Parathyroid adenoma (tissue), 2 donors: Measurements from ENCODE around the gene RAP1A.

Experiments used
- H2AFZ ChIP-seq: fragments of 300-600 bp; sonication (generic); one replicate; pipeline ENCODE4 v1.7.0; 2017; ENCODE audit warnings: antibody characterized with exemption, mild to moderate bottlenecking
- H3K27ac ChIP-seq: fragments of 300-600 bp; sonication (generic); one replicate; pipeline ENCODE4 v1.7.0; 2017
- H3K27me3 ChIP-seq: fragments of 300-600 bp; sonication (generic); one replicate; pipeline ENCODE4 v1.7.0; 2017; ENCODE audit warnings: low read length; ENCODE audit not compliant: control insufficient read depth, insufficient read depth
- H3K36me3 ChIP-seq: fragments of 300-600 bp; sonication (generic); one replicate; pipeline ENCODE4 v1.7.0; 2017; ENCODE audit warnings: low read length; ENCODE audit not compliant: control insufficient read depth, insufficient read depth
- H3K4me1 ChIP-seq: fragments of 300-600 bp; sonication (generic); one replicate; pipeline ENCODE4 v1.7.0; 2017; ENCODE audit warnings: control low read depth
- H3K4me2 ChIP-seq: fragments of 300-600 bp; sonication (generic); one replicate; pipeline ENCODE4 v1.7.0; 2017; ENCODE audit warnings: low read length
- H3K4me3 ChIP-seq: fragments of 300-600 bp; sonication (generic); one replicate; pipeline ENCODE4 v1.7.0; 2017; ENCODE audit warnings: low read depth, low read length
- H3K79me2 ChIP-seq: fragments of 300-600 bp; sonication (generic); one replicate; pipeline ENCODE4 v1.7.0; 2017; ENCODE audit warnings: control low read depth
- H3K9ac ChIP-seq: fragments of 300-600 bp; sonication (generic); one replicate; pipeline ENCODE4 v1.7.0; 2017; ENCODE audit warnings: mild to moderate bottlenecking
- H3K9me3 ChIP-seq: fragments of 300-600 bp; sonication (generic); one replicate; pipeline ENCODE4 v1.7.0; 2017; ENCODE audit warnings: low read length; ENCODE audit not compliant: control insufficient read depth
- TF ChIP-seq, protein P1 (sequence below): fragments of 300-600 bp; sonication (generic); IDR thresholded peaks from one replicate; pipeline ENCODE4 v1.7.0; 2017; ENCODE audit warnings: antibody characterized with exemption, mild to moderate bottlenecking
- donor health status: primary hyperparathyroidism.

Gene RAP1A

DNA sequence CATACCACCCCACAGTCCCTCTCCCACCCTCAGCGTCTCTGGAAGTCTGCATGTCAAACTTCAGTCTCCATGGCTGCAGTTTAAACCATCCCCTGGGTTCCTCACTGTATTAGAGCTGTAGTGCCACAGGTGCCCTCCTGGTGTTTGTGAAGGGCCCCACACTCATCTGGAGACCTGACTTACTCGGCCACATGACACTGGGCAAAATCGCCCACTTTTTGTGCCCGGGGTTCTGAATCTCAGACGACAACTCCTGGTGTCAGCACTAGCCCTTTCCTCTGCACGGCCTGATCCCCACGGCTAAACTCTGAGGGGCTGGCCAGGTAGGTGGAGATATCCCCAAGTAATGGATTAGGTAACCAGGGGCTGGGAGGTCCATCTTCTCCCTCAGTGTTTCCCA, 113.1 kb downstream of the RAP1A start:
- Histone ChIP-seq H3K79me2 (no peaks in the 10 kb centered on the region), H2AFZ (no peak overlapping the region), H3K4me2 (no peak overlapping the region), H3K4me3 (no peak overlapping the region), H3K9ac (no peak overlapping the region), H3K27me3 (no peaks in the 10 kb centered on the region), H3K9me3 (no peaks in the 10 kb centered on the region), H3K36me3 (no peaks in the 10 kb centered on the region), H3K4me1 (no peaks in the 10 kb centered on the region), H3K27ac (peak overlapping the region; percentile 65)
- TF ChIP-seq, protein P1, sequence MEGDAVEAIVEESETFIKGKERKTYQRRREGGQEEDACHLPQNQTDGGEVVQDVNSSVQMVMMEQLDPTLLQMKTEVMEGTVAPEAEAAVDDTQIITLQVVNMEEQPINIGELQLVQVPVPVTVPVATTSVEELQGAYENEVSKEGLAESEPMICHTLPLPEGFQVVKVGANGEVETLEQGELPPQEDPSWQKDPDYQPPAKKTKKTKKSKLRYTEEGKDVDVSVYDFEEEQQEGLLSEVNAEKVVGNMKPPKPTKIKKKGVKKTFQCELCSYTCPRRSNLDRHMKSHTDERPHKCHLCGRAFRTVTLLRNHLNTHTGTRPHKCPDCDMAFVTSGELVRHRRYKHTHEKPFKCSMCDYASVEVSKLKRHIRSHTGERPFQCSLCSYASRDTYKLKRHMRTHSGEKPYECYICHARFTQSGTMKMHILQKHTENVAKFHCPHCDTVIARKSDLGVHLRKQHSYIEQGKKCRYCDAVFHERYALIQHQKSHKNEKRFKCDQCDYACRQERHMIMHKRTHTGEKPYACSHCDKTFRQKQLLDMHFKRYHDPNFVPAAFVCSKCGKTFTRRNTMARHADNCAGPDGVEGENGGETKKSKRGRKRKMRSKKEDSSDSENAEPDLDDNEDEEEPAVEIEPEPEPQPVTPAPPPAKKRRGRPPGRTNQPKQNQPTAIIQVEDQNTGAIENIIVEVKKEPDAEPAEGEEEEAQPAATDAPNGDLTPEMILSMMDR: no peak

DNA sequence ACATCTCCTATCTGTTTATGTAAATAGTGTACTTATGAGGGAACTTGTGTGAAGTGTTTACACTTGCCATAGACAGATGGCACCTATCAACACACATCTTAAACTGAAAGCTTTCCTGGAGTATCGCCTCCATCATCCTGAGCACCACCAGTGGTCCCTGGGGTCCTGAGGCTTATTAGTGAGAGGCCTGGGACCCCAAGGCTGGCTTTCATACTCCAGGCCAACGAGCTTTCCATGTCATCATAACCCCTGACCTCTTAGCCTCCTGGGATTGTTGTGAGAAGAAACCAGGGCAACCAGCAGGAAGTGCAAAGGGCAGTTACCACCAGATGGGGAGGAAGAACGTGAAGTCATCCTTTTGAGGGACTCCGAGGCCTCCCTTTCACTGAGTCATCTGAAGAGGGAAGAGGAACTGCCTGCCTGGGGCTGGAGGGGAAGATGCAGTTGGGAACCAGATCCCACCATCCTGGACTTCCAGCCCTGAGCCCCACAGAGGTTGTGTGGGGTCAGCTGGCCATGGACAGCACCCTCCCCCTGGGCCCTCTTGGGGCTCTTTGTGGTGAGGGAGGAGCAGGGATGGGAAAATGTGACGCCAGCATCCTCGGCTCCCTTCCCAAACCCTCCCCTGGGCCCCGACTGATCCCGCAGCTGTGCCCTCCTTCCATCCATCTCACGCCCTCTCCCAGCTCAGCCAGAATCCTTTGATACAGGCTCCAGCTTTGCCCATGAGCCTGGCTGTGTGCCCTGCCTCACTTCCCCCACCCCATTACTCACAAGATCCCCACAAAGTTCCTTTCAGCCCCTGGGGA, 113.8 kb downstream of the RAP1A start:
- H2AFZ ChIP-seq: no peak overlapping the region
- H3K36me3 ChIP-seq: no peaks in the 10 kb centered on the region
- no peaks in the 10 kb centered on the region for H3K9me3 ChIP-seq
- no peaks in the 10 kb centered on the region for H3K27me3 ChIP-seq
- TF ChIP-seq, protein P1: no peak
- H3K79me2 ChIP-seq: no peaks in the 10 kb centered on the region
- H3K9ac ChIP-seq: no peak overlapping the region
- no peaks in the 10 kb centered on the region for H3K4me1 ChIP-seq
- no peak overlapping the region for H3K4me3 ChIP-seq
- H3K4me2 ChIP-seq: no peak overlapping the region
- peak overlapping the region; percentile 65 for H3K27ac ChIP-seq

DNA sequence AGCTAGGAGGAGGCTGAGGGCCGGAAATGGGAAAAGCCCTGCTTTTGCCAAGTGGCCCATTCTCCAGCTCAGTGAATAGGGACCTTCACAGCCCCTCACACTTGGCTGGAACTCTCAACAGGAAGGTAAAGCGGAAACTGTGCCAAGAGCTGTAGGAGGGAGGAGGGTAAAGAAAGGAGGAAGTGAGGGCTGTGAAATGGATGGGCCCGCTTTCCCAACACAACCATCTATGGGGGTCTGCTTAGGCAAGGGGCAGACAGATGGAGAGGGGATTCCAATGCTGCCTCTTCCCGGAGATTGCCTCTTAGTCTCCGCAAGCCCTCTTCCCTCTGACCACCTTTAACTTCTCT, 114.4 kb downstream of the RAP1A start:
- Histone ChIP-seq H3K9me3 (no peaks in the 10 kb centered on the region), H3K79me2 (no peaks in the 10 kb centered on the region), H3K4me1 (no peaks in the 10 kb centered on the region), H3K36me3 (no peaks in the 10 kb centered on the region), H3K4me3 (no peak overlapping the region), H3K27ac (peak overlapping the region; percentile 65), H2AFZ (no peak overlapping the region), H3K27me3 (no peaks in the 10 kb centered on the region), H3K4me2 (no peak overlapping the region), H3K9ac (no peak overlapping the region)
- TF ChIP-seq, protein P1: no peak

DNA sequence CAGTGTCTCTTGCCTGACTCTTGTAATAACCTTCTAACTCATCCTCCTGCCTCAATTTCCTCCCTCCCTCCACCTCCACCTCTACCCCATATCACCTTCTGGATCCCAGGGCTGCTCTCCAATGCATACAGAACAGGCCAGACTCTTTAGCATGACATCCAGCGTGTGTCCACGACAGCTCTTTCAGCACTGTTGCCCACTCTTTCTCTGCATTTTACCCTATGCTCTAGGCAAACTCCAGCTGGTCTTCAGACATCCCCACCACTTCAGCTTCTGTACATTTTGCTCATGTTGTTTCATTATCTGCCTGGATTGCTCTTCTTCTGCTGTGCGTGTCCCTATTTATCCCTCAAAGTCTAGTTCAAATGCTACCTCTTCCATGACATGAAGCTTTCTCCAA, 114.8 kb downstream of the RAP1A start:
- Histone ChIP-seq H3K4me2 (no peak overlapping the region), H3K79me2 (no peaks in the 10 kb centered on the region), H3K27ac (no peak overlapping the region), H2AFZ (no peak overlapping the region), H3K9me3 (no peaks in the 10 kb centered on the region), H3K4me3 (no peak overlapping the region), H3K27me3 (no peaks in the 10 kb centered on the region), H3K9ac (no peak overlapping the region), H3K36me3 (no peaks in the 10 kb centered on the region), H3K4me1 (no peaks in the 10 kb centered on the region)
- TF ChIP-seq, protein P1: no peak

DNA sequence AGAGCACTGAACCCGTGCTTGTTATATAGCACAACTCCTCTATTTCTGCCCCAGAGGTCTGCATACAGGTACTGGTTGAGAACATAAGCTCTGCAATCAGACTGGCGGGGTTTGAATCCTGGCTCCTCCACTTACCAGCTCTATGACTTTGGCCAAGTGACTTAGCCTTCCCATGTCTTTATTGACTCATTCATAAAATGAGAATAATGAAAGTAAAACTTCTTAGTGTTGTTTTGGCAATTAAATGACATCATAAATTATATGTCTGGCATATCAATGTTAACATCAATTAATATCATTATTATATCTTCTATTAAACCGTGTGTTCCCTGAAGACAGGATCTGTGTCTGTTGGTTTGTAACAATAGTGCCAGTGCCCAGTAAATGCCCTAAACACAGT, 115.3 kb downstream of the RAP1A start:
- Histone ChIP-seq H3K27me3 (no peaks in the 10 kb centered on the region), H3K4me1 (no peaks in the 10 kb centered on the region), H3K27ac (no peak overlapping the region), H3K79me2 (no peaks in the 10 kb centered on the region), H2AFZ (no peak overlapping the region), H3K9me3 (no peaks in the 10 kb centered on the region), H3K36me3 (no peaks in the 10 kb centered on the region), H3K9ac (no peak overlapping the region), H3K4me2 (no peak overlapping the region), H3K4me3 (no peak overlapping the region)
- TF ChIP-seq, protein P1: no peak
